ENCODE measurements around the gene XXYLT1.
"Not testable (repeated sequence)": the region's sequence is repeated elsewhere in the genome, so short reads cannot be mapped to it uniquely, and the experiment has no call there.

Gene XXYLT1

GRCh38 chr3:195224980-195225580 is 45.9 kb downstream of the XXYLT1 start:
- DNase-seq = no peak

GRCh38 chr3:195224156-195224979 is 46.6 kb downstream of the XXYLT1 start:
- DNase-seq = no peak

- no peak for DNase-seq
Measured at GRCh38 chr3:195221876-195222617, 48.9 kb downstream of the XXYLT1 start.

GRCh38 chr3:195221015-195221853 is 49.7 kb downstream of the XXYLT1 start:
- no peak for DNase-seq

- DNase-seq = no peak
Measured at GRCh38 chr3:195219351-195220230, 51.4 kb downstream of the XXYLT1 start.

GRCh38 chr3:195218331-195218730 is 52.6 kb downstream of the XXYLT1 start:
- not testable (repeated sequence) for DNase-seq

GRCh38 chr3:195215576-195215975 is 55.4 kb downstream of the XXYLT1 start:
- DNase-seq = not testable (repeated sequence)

GRCh38 chr3:195214381-195214780 is 56.6 kb downstream of the XXYLT1 start:
- DNase-seq = no peak

GRCh38 chr3:195213639-195214315 is 57.2 kb downstream of the XXYLT1 start:
- no peak for DNase-seq

GRCh38 chr3:195212749-195213375 is 58.1 kb downstream of the XXYLT1 start:
- DNase-seq = no peak

- no peak for DNase-seq
Measured at GRCh38 chr3:195212033-195212748, 58.8 kb downstream of the XXYLT1 start.

- no peak for DNase-seq
Measured at GRCh38 chr3:195210266-195210973, 60.5 kb downstream of the XXYLT1 start.

- DNase-seq = no peak
Measured at GRCh38 chr3:195209847-195210265, 61.1 kb downstream of the XXYLT1 start.

- no peak for DNase-seq
Measured at GRCh38 chr3:195209083-195209846, 61.7 kb downstream of the XXYLT1 start.

GRCh38 chr3:195208631-195209030 is 62.3 kb downstream of the XXYLT1 start:
- no peak for DNase-seq

- no peak for DNase-seq
Measured at GRCh38 chr3:195208183-195208582, 62.8 kb downstream of the XXYLT1 start.

GRCh38 chr3:195207731-195208130 is 63.2 kb downstream of the XXYLT1 start:
- DNase-seq = no peak

GRCh38 chr3:195207056-195207455 is 63.9 kb downstream of the XXYLT1 start:
- no peak for DNase-seq
